ENCODE data around the gene UBC. TPM values are rescaled to one million over a fixed set of nuclear protein-coding genes. Genes with fewer than 3 reads are reported as not detected.

The UBC gene
- total and polyA plus RNA-seq, 9 of the 15 experiments (the other 6 are each of a cell fraction or from before 2014, with no cell fraction given), result 533 to 1,153 (median 813) TPM

GRCh38 chr12:124863416-124864325, 50.8 kb downstream of the UBC start, which contains the start of gene SCARB1 (continued):
- TF ChIP-seq REST (IDR thresholded peaks at IDR 0.05; ENCODE audit: borderline replicate concordance) (peak; percentile 13; the same call in 1 of the 2 replicates), REST (CRISPR knock-in tag; IDR thresholded peaks at IDR 0.05; ENCODE audit: low read depth) (no peak; the same call in none of the 2 replicates), SRSF1 (IDR thresholded peaks at IDR 0.05; ENCODE audit: low read depth, low read length) (no peak), SRSF7 (optimal IDR thresholded peaks at IDR 0.05; ENCODE audit: low read depth, low read length) (no peak), RUNX1 (IDR thresholded peaks at IDR 0.05; ENCODE audit: low read depth) (no peak), NONO (IDR thresholded peaks at IDR 0.05; ENCODE audit: low read depth in 2 of 2, low read length in 1 of 2) (peak; percentile 74 to 76; a peak in 2 of 4 replicates), NR2C2 (CRISPR knock-in tag; IDR thresholded peaks at IDR 0.05) (peak; percentile 26; the same call in 1 of the 2 replicates), NR2C2 (tag; IDR thresholded peaks at IDR 0.05) (no peak), CBX5 (IDR thresholded peaks at IDR 0.05; ENCODE audit: borderline replicate concordance, low read depth) (no peak), FOXP4 (CRISPR knock-in tag; IDR thresholded peaks at IDR 0.05; ENCODE audit: borderline replicate concordance) (no peak), ZNF12 (CRISPR knock-in tag; IDR thresholded peaks at IDR 0.05) (no peak), ZNF77 (CRISPR knock-in tag; IDR thresholded peaks at IDR 0.05) (no peak), ASH1L (IDR thresholded peaks at IDR 0.05; ENCODE audit: borderline replicate concordance, low read depth, partially characterized antibody) (no peak), CHD1 (IDR thresholded peaks at IDR 0.05; ENCODE audit: low read length) (peak; percentile 97)
- TF ChIP-seq, protein P1, sequence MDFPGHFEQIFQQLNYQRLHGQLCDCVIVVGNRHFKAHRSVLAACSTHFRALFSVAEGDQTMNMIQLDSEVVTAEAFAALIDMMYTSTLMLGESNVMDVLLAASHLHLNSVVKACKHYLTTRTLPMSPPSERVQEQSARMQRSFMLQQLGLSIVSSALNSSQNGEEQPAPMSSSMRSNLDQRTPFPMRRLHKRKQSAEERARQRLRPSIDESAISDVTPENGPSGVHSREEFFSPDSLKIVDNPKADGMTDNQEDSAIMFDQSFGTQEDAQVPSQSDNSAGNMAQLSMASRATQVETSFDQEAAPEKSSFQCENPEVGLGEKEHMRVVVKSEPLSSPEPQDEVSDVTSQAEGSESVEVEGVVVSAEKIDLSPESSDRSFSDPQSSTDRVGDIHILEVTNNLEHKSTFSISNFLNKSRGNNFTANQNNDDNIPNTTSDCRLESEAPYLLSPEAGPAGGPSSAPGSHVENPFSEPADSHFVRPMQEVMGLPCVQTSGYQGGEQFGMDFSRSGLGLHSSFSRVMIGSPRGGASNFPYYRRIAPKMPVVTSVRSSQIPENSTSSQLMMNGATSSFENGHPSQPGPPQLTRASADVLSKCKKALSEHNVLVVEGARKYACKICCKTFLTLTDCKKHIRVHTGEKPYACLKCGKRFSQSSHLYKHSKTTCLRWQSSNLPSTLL (IDR thresholded peaks at IDR 0.05), result no peak

Measured in K562 (cell line).